Articular chondrocyte of knee joint (primary cell): ENCODE measurements around the gene TMX3. TPM values are rescaled to one million over a fixed set of nuclear protein-coding genes. Genes with fewer than 3 reads are reported as not detected.

Experiments used
- total RNA-seq: library from RNA; depleted of rRNA; stranded (reverse); fragments of >200 nt; gene quantifications from 2 replicates; pipeline ENCODE4 v1.2.3, GENCODE V29; 2012

The TMX3 gene
- 104 and 118 TPM in 2 replicates for total RNA-seq

GRCh38 chr18:68714712-68715496, at the start of gene TMX3:
TSS of gene TMX3 (minus strand) at chr18:68715108. CDS start at chr18:68714981, 127 bp downstream.

Other genes with a start within 250 kb of the TMX3 start
- gene CCDC102B, start 83.0 kb upstream of the TMX3 start, total RNA-seq, result 1.3 and 1.6 TPM in 2 replicates